Neuronal stem cell (in vitro differentiated cells): ENCODE results near the gene KHDRBS1.
"Not testable (repeated sequence)": the region's sequence is repeated elsewhere in the genome, so short reads cannot be mapped to it uniquely, and the experiment has no call there.

Experiments used
- DNase-seq: peaks from one replicate; pipeline ENCODE4 v3.0.0-alpha.2; 2013; ENCODE audit warnings: low spot score
- H2AFZ ChIP-seq: one replicate; pipeline ENCODE4 v1.6.1; 2013; ENCODE audit warnings: mild to moderate bottlenecking, low read length, inconsistent platforms
- H2AK5ac ChIP-seq: 2 replicates; pipeline ENCODE4 v1.6.1; 2013; ENCODE audit warnings: low read depth, mild to moderate bottlenecking, inconsistent platforms, low read length, moderate library complexity, mixed read lengths
- H2BK120ac ChIP-seq: 2 replicates; pipeline ENCODE4 v1.6.1; 2013; ENCODE audit warnings: low read depth, mild to moderate bottlenecking, inconsistent platforms, low read length, moderate library complexity, mixed read lengths
- H2BK12ac ChIP-seq: one replicate; pipeline ENCODE4 v1.6.1; 2013; ENCODE audit warnings: low read length, inconsistent platforms
- H2BK15ac ChIP-seq: 2 replicates; pipeline ENCODE4 v1.6.1; 2013; ENCODE audit warnings: mild to moderate bottlenecking, low read length, inconsistent platforms, mixed read lengths
- H2BK5ac ChIP-seq: one replicate; pipeline ENCODE4 v1.6.1; 2013; ENCODE audit warnings: inconsistent platforms, mild to moderate bottlenecking, low read length, moderate library complexity
- H3K14ac ChIP-seq: one replicate; pipeline ENCODE4 v1.6.1; 2013; ENCODE audit warnings: low read length, inconsistent platforms
- H3K18ac ChIP-seq: 2 replicates; pipeline ENCODE4 v1.6.1; 2013; ENCODE audit warnings: low read length, inconsistent platforms
- H3K23ac ChIP-seq: 2 replicates; pipeline ENCODE4 v1.6.1; 2013; ENCODE audit warnings: low read depth, mild to moderate bottlenecking, mixed read lengths, low read length, inconsistent platforms; ENCODE audit not compliant: poor library complexity
- H3K27ac ChIP-seq: replicated peaks from 3 replicates; pipeline ENCODE4 v1.5.1; 2013; ENCODE audit warnings: low read length, inconsistent platforms
- H3K27me3 ChIP-seq, 3 experiments: 2 replicates each; pipeline ENCODE4 v1.6.1; 2013; ENCODE audit warnings: low read length in 3 of 3, mild to moderate bottlenecking in 2 of 3, inconsistent platforms in 1 of 3, low read depth in 1 of 3, mixed read lengths in 1 of 3, moderate library complexity in 1 of 3; ENCODE audit not compliant: control insufficient read depth in 3 of 3, insufficient read depth in 3 of 3
- H3K36me3 ChIP-seq, 2 donors: replicated peaks in 1 of 2; 2 replicates each; pipeline ENCODE4 v1.6.1; 2013; ENCODE audit warnings: low read length in 2 of 2; ENCODE audit not compliant: control insufficient read depth in 2 of 2, insufficient read depth in 2 of 2
- H3K4ac ChIP-seq: 2 replicates; pipeline ENCODE4 v1.6.1; 2013; ENCODE audit warnings: inconsistent platforms, mild to moderate bottlenecking, low read length, moderate library complexity
- H3K4me1 ChIP-seq, 2 donors: 1 replicate in 1 of 2; 2 replicates in 1 of 2; pipeline ENCODE4 v1.6.1; 2013; ENCODE audit warnings: low read length in 2 of 2, low read depth in 1 of 2; ENCODE audit not compliant: control insufficient read depth in 2 of 2, insufficient read depth in 1 of 2
- H3K4me2 ChIP-seq: one replicate; pipeline ENCODE4 v1.6.1; 2013; ENCODE audit warnings: mild to moderate bottlenecking, low read length, inconsistent platforms; ENCODE audit not compliant: insufficient read depth, poor library complexity, severe bottlenecking
- H3K4me3 ChIP-seq, 2 donors: 2 replicates each; pipeline ENCODE4 v1.5.1; 2013; ENCODE audit warnings: low read length in 2 of 2, mild to moderate bottlenecking in 2 of 2, inconsistent platforms in 1 of 2, moderate library complexity in 1 of 2
- H3K79me1 ChIP-seq: one replicate; pipeline ENCODE4 v1.6.1; 2013; ENCODE audit warnings: low read depth, mild to moderate bottlenecking, inconsistent platforms, low read length, moderate library complexity
- H3K9ac ChIP-seq: one replicate; pipeline ENCODE4 v1.6.1; 2013; ENCODE audit warnings: mild to moderate bottlenecking, low read depth, low read length, inconsistent platforms; ENCODE audit not compliant: poor library complexity
- H3K9me3 ChIP-seq, 2 donors: replicated peaks in 1 of 2; 2 replicates each; pipeline versions ENCODE3 to v1.6.1; 2013; ENCODE audit warnings: low read length in 2 of 2, mild to moderate bottlenecking in 2 of 2, inconsistent platforms in 1 of 2, low read depth in 1 of 2, mixed read lengths in 1 of 2, moderate library complexity in 1 of 2; ENCODE audit not compliant: control insufficient read depth in 2 of 2, insufficient read depth in 1 of 2
- H4K8ac ChIP-seq: one replicate; pipeline ENCODE4 v1.6.1; 2013; ENCODE audit warnings: low read depth, mild to moderate bottlenecking, inconsistent platforms, low read length, moderate library complexity
- H4K91ac ChIP-seq: one replicate; pipeline ENCODE4 v1.6.1; 2013; ENCODE audit warnings: low read length, low read depth, mild to moderate bottlenecking, inconsistent platforms; ENCODE audit not compliant: poor library complexity
- WGBS, 2 donors: extraction: QIAGEN DNeasy Blood & Tissue Kit; methylation state at CpG; one replicate each; pipeline ENCODE4 v1.1.7; 2013; ENCODE audit warnings: missing lambda C conversion rate in 2 of 2, mixed read lengths in 1 of 2; ENCODE audit not compliant: insufficient read length in 2 of 2, insufficient replicate concordance in 1 of 2; ENCODE audit errors: extremely low coverage in 2 of 2; 5-methylcytosine and 5-hydroxymethylcytosine counted together

Gene KHDRBS1

GRCh38 chr1:32065613-32066488 lies 52.2 kb downstream of the KHDRBS1 start:
- Histone ChIP-seq H3K27ac (peak overlapping the region; percentile 35), H3K4me1 (peaks cover 20% of the 10 kb centered on the region in 2 donors), H3K36me3 (peaks cover 9 to 36% of the 10 kb centered on the region in 2 donors)
- not testable (repeated sequence) for H2BK12ac ChIP-seq, H2AK5ac ChIP-seq, H3K4me3 ChIP-seq, H3K9me3 ChIP-seq, H4K8ac ChIP-seq, H2AFZ ChIP-seq, H3K9ac ChIP-seq, DNase-seq, H4K91ac ChIP-seq, H3K14ac ChIP-seq, H3K18ac ChIP-seq, H2BK120ac ChIP-seq, H3K23ac ChIP-seq, H2BK5ac ChIP-seq, H3K79me1 ChIP-seq, H2BK15ac ChIP-seq, H3K4ac ChIP-seq, H3K27me3 ChIP-seq, H3K4me2 ChIP-seq
- whole genome bisulfite sequencing, 2 donors = no CpG with 5 or more reads among the region's 21 CpGs

- Histone ChIP-seq H2BK5ac (no peak overlapping the region), H3K14ac (no peak overlapping the region), H2AK5ac (no peak overlapping the region), H3K27me3 (no peaks in the 10 kb centered on the region), H3K18ac (no peak overlapping the region), H3K27ac (peak overlapping the region; percentile 16), H3K79me1 (no peaks in the 10 kb centered on the region), H2BK12ac (no peak overlapping the region), H2AFZ (no peak overlapping the region), H3K9ac (no peak overlapping the region), H3K4me1 (peaks cover 20% of the 10 kb centered on the region in 2 donors), H2BK120ac (no peak overlapping the region), H4K8ac (no peak overlapping the region), H2BK15ac (no peak overlapping the region), H3K4ac (no peak overlapping the region), H3K9me3 (no peaks in the 10 kb centered on the region), H3K4me3 (no peak overlapping the region), H3K36me3 (peaks cover 5 to 30% of the 10 kb centered on the region in 2 donors), H4K91ac (no peak overlapping the region), H3K23ac (no peak overlapping the region), H3K4me2 (no peak overlapping the region)
- no peak for DNase-seq
- no CpG with 5 or more reads among the region's 4 CpGs for WGBS, 2 donors
Measured at GRCh38 chr1:32066489-32066873, 52.8 kb downstream of the KHDRBS1 start.

GRCh38 chr1:32068957-32069588 lies 55.4 kb downstream of the KHDRBS1 start:
- peaks cover 0 to 7% of the 10 kb centered on the region in 2 donors for H3K36me3 ChIP-seq
- no peak overlapping the region for H3K4ac ChIP-seq
- H3K9ac ChIP-seq = no peak overlapping the region
- WGBS, 2 donors = no CpG with 5 or more reads among the region's 5 CpGs
- no peak overlapping the region for H3K4me3 ChIP-seq
- H2AK5ac ChIP-seq = no peak overlapping the region
- peak overlapping the region; percentile 50 for H2AFZ ChIP-seq
- no peak overlapping the region for H2BK15ac ChIP-seq
- peak overlapping the region; percentile 53 for H3K27ac ChIP-seq
- no peaks in the 10 kb centered on the region for H3K79me1 ChIP-seq
- peak overlapping the region; percentile 60 for H3K18ac ChIP-seq
- no peak overlapping the region for H4K8ac ChIP-seq
- H2BK120ac ChIP-seq = no peak overlapping the region
- no peaks in the 10 kb centered on the region for H3K27me3 ChIP-seq
- peaks cover 11 to 18% of the 10 kb centered on the region in 2 donors for H3K4me1 ChIP-seq
- no peak overlapping the region for H3K4me2 ChIP-seq
- H4K91ac ChIP-seq = no peak overlapping the region
- no peak overlapping the region for H3K14ac ChIP-seq
- H3K9me3 ChIP-seq = no peaks in the 10 kb centered on the region
- no peak overlapping the region for H2BK5ac ChIP-seq
- no peak overlapping the region for H2BK12ac ChIP-seq
- H3K23ac ChIP-seq = no peak overlapping the region
- peak; percentile 32 for DNase-seq
